NCI-H748 (cell line): ENCODE measurements around the gene SCP2D1.

Experiments
- DNase-seq: peaks from one replicate; lab custom pipeline; 2025; ENCODE audit not compliant: unreplicated experiment; lab: John Stamatoyannopoulos, UW

Gene SCP2D1

DNA sequence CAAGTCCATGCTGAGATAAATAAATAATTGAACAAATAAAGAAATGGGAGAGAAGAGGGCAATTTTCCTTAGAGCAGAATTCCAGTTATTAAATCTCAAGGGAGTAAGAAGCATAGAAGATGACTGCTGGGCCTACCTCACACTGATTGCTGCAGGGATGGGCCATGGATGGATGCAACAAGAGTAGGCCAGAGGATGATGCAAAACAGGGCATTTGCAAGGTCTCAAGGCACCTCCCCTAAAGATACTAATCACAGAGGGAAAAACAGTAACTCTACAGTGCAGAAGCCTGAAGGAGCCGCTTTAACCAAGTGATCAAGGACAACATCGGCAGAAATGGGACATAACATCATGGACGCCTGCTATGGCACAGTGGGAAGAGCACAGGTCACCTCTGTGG, 1.7 kb upstream of the SCP2D1 start:
- DNase-seq: no peak

DNA sequence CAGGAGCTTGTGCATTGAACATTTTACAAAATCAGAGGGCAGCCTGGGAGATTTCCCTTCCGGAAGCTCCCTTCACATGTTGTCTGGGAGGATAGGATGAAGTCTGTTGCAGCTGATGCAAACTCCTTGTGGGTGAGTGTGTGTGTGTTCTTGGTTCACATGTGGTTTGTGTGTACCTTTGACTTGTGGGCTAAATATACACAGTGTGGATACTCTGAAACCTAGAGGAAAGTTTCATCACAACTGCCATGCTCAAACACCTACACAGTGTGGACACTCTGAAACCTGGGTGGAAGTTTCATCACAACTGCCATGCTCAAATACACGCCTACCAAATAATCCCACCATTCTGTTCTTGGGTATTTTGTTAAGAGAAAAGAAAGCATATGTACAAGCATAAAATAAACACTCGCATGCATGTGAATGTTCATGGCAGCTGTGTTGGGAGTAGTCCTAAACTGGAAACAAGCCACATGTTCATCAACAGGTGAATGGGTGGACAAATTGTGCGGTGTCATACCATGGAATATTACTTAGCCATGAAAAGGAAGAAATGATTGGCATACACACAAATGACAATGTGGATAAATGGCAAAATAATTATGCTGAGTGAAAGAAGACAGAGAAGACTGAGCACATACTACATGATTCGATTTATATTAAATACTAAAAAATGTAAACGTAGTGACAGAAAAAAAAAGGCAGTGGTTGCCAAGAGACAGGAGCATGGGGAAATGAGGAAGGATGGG, 1.8 kb downstream of the SCP2D1 start:
- no peak for DNase-seq

DNA sequence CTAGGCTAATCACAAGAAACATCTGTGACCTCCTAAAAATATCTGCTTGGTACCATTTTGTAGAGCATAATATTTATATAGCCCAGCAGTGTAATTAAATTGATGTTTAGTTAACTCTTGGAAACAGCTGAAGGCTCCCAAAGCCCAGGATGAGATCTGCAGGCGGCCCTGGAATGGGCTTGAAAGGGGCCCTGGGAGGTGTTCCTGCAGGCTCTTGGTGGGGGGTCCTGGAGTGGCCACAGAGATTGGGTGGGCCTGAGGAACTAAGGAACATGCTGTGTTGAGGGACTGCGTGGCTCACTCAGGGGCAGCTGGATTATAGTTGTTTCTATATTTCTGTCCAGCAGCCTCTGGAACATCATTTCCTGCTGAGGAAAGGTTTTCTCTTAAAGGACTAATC, 9.2 kb downstream of the SCP2D1 start:
- DNase-seq: no peak

DNA sequence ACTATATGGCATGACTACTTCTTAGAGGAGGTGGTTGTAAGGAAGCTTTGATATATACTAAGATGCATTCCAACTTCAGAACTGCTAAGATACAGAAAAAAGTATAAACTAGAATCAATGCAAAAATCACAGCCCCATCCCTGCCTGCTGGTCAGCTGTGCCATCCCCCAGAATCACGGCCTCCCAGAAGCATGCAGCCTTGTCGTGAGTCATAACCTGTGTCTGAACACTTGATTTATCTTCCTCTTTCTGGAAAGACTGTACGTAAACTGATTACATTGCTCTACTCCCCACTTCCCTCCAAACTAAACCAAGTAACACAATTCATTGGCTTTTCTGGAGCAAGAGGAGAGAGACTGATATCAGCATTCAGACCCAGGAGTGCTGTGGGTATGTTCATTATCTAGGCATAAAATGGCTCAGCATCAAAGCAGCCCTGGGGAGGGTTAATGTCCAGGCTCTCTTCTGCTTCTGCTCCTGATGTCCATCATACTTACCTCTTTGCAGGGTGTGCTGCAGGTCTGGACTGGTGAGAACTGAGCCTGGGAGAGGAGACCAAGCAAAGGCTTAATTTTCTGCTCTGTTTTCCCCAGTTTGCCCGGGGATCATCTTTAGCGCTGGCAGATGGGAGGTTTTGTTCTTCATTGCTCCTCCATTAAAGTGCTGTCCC, 18.4 kb downstream of the SCP2D1 start:
- DNase-seq: no peak

DNA sequence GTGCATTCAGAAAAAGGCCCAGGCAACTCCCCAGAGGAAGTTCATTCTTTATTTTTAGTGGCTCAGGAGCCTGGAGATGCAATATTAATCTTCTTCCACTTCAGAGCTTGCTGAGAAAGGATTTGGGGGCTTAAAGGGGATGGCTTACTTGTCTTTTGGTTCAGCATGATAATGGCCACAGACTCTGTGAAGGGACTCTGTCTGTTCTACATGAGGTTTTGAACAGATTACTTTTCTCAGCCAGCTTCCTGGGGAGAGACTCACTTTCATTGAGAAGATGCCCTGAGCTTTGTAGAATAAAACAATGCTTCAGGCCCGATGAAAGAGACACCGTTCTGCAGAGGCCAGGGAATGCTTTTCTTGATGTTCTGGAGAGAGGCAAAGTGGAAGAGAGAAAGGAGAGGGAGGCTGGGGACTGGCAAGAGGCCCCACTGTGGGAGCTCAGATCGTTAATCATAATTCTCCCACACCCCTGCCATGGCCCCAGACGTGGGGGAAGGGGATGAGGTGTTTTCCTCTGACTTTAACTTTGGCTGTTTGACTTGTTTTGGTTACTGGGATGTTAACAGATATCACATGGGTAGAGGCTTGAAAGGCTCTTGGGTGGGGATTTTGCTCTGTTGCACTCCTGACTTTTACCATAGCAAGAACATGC, 19.1 kb downstream of the SCP2D1 start:
- DNase-seq: no peak

DNA sequence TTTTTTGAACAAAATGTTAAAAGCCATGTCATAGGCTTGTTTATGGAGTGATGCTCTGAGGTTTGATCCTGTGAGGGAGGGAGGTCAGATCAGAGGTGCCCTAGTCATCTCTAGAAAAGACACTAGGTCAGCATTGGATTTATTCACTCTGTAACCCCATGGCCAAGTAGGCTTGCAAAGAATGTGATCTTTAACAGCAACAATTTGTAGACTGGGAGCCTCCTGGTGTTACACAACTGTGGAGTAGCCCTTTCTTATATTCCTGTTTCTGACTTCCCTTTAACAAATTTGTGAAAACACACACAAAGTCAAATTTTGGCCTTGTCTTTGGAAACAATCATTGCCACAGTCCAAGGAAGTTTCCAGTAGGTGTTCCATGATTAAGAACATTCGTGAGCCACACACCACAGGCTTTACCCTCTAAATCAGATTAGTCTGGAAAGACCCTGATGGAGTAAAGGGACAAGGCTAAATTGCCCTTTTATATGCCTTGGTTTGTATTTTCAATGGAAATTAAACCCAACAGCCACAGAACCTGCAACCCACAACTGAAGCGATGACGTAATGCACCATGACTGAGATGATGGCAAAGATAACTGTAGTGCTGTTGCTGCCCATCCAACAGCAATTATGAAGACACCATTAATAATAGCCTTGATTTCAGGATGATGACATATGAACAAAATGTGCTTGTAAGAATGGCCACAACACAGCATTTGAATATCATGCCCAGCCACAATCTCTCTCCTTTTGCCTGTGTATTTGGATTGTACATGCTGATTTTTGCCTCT, 22.1 kb downstream of the SCP2D1 start:
- no peak for DNase-seq

DNA sequence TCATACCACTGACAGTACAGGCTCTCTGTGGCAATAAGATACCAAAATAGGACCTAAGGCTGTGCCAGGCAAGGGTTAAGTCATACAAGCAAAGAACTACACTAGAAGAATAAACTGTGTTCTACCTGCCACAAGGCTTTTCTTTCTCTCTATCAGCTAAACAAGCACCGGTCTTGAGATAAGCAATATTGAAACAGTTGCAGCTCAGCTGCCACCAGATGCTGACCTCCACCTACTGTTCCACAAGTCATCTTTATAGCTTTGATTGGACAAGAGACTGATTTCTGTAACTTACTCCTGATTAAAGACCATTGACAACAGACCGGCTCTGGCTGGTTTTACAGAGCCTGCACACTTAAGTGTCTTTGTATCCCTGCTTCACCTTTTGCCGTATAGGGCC, 24.1 kb downstream of the SCP2D1 start:
- DNase-seq: no peak

DNA sequence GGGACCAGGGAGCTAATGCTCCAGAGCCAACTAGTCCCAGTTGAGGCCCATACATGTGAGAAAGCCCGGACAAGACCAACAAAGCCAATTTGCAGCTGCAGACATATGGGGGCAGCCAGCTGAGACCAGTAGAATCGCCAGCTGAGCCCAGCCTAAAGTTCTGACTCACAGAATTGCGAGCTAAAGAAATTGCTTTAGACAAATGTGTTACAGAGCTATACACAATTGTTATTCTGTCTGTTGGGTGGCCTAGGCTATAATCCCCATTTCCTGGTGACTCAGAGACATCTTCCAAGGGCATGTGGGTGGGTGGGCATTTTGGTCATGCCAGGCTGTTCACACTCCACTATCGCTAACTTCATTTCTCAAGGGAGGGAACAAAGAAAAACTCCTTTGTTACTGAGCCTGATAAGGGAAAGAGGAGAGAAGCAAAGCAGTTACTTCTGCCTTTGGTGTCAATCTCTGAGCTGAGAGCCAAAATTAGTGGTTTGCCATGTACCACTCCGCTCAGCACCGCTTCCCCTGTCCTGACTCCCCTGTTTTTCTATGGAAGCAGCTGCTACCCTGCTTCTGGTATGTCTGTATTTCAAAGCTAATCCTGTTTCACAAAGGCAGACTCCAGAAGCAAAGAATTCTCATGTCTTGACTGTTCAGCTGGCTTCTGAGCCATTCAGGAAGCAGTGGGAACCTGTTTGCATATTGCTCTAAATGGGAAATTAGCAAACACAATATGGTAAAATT, 26.1 kb downstream of the SCP2D1 start:
- DNase-seq: no peak

DNA sequence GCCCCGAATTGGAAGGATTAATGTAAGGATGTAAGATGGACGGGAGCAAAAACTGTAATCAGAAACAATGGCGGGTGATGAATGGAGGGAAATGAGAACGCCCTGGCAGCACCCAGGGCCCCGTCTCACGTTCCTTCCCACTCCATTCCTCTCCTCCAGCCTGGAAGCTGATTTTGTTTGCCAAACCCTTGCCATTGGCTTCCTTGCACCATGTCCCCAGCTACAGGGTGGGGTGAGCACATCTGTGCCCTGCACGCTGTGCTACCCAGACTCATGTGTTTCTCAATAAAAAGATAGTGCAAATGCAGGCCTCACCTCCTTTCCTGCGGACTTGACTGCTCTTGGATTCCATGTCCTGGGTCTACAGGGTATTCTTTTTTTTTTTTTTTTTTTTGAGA, 26.7 kb downstream of the SCP2D1 start:
- no peak for DNase-seq

DNA sequence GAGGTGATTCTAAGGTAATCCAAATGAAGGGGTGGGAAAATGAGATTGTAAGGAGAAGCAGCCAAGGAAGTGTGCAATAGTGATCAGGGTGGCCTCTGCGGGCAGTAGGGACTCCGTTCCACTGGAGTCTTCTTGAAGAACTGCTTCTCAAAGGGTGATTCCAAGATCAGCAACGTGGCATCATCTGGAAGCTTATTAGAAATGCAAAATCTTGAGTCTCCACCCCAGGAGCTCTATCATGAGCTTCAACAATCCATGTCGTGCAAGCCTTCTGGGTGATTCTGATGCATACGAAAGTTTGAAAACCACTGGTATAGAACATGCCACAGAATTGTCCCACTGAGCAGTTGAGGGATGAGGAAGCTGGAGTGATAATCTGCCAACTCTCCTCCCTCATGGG, 31.4 kb downstream of the SCP2D1 start:
- DNase-seq: no peak

DNA sequence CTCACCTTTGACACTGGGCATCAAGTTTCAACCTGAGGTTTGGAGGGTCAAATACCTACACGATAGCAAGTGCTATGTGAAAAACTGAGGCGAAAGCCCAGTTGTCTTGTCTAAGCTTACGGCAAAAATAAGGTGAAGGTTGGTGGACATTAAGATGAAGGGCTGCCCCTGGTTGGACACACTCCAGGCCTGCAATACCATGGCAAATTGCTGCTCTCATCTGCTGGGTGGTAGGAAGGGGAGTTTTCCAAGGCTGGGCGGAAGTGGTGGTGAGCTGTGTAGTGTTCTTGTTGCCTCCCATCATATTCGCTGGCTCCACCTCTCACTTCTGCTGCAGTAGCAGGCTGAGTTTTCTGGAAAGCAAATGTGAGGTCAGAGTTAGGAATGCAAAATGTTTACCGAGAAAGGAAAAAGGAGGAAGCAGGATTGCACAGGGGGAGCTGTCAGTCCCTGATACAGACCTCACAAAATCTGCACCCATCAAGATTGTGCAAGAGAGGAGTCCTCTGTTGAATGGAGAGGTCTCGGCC, 33.7 kb downstream of the SCP2D1 start:
- DNase-seq: no peak

DNA sequence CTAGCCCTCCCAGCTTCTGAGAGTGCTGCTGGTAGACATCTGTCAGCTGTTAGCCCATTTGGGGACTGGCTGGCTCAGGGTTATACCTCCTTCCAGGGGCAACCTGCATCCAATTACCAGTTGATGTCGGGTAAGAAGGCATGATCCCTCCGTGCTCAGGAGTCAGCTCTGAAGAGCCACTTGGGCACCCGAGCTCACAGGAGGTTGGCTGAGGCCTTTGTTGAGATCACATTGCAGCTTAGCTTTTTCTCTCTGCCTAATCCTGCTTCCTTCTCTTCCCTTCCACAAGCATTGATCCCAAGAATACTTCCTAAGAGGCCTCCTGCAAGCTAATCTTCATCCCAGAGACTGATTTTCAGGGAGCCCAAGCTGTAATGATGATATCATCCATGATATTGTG, 35.5 kb downstream of the SCP2D1 start:
- no peak for DNase-seq

DNA sequence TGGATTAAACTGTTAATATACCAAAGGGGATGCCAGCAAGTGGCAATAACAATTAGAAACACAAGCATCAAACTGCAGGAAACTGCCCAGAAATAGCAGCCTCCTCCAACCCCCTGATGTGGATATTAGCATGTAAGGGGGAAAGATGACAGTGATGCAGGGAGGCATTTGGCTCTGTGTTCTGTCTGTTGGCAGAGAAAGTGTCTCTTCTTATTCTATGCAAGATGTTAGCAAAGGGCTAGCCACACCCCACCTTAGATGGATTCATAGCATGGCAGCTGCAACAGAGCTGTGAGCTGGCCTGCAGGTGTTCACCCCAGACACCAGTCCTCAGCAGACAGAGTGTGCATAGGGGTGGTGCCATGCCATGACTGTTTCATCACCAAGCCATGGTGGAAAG, 38.0 kb downstream of the SCP2D1 start:
- no peak for DNase-seq

DNA sequence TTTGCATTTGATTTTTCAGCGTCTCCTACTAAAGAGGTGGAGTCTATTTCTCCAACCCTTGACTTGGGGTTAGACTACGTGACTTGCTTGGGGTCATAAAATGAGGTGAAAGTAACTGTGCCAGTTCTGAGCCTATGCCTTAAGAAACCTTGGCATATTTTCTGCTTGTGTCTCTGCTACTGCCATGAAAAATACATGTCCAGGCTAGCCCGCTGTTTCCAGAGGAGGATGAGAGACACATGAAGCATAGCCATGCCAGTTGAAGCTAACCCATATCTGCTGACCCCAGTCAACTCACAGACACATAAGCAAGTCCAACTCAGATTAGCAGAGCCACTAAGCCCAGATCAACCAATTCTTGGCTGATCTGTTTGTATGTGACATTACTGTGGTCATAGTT, 38.7 kb downstream of the SCP2D1 start:
- DNase-seq: no peak

DNA sequence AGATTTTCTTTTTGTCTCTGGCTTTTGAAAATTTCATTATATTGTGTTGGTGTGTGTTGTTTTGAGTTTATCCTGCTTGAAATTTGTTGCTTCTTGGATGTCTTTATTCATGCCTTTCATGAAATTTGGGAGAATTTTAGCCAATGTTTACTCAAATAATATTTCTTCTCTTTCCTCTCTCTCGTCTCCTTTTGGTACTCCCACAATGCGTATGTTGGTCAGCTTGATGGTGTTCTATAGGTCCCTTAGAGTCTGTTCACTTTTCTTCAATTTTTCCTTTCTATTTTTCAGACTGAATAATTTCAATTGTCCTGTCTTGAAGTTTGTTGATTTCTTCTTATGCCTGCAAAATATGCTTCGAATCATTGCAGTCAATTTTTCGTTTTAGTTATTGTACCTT, 39.6 kb downstream of the SCP2D1 start:
- no peak for DNase-seq

DNA sequence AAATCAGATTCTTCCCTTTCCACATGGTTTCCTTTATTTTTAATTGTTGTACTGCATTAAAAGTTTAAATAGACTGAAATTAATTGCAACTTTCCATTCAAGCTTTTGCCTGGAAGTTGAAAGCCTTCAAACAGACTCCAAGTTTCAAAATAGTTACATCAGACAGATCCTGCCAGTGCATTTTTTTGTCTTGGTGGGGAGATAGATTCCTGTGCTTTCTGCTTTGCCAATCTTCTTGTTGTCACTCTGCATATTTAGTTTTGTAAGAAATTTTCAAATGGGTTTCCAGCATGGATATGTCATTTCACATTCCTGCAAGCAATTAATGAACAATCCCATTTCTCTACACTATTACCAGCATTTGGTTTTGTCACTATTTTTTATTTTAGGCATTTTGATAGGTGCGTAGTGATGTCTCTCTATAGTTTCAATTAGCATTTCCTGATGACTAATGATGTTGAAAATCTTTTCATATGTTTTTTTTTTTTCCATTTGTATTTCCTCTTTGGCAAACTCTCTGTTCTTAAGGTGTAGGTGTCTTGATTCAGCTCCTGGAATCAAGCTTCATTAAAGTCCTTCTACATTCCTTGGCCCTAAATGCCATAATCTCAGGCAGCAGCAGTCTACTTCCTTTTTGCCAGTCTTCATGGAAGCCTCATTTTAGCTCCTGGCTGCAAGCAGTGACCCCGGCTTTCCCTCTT, 40.5 kb downstream of the SCP2D1 start:
- DNase-seq: no peak

DNA sequence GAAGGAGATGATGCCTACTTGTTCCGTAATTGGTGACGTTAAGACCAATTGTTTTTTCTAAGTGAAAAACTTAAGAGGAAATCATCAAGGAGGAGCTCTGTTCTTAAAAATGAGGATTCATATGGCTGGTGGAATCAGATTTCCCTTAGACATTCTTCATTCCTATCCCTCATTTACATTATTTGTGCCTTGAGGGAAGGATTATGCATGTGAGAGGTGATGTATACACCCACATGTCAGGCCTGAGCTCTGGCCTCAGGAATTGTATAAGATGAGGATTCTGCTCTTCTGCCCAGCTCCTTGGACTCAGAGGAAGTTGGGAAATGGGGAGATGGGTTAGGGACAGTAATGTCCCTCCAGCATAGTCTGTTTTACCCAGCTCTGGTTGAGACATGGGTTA, 42.3 kb downstream of the SCP2D1 start:
- no peak for DNase-seq

DNA sequence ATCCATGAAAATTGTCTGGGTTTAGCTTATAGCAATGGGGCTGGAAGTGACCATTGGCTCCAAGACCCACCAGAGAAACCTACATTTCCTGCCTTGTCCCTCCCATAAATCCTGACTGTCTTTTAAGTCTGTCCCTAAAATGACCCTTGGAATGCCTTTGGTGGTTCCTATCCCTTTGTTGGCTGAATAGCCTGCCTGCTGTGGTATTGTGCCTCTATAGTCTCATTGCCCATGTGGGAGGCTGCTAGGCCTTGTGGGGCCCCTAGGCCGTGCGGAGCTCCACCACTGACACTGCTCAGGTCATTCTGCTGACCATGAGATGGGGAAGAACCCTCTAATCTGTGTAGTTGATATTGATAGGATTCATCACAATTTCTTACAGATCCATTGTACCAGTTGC, 43.3 kb downstream of the SCP2D1 start:
- no peak for DNase-seq

DNA sequence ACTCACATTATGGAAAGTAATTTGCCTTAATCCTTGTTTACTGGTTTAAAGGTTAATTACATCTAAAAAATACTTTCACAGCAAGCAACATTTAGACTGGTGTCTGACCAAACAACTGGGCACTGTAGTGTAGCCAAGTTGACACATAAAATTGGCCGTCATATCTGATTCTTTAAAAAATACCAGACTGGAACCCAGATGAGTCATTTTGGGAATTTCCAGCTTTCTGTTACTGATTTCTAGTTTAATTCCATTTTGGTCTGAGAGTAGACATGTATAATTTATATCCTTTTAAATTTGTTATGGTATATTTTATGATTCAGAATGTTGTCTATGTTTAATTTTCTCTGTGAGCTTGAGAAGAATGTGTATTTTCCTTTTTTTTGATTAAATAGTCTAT, 44.1 kb downstream of the SCP2D1 start:
- no peak for DNase-seq

DNA sequence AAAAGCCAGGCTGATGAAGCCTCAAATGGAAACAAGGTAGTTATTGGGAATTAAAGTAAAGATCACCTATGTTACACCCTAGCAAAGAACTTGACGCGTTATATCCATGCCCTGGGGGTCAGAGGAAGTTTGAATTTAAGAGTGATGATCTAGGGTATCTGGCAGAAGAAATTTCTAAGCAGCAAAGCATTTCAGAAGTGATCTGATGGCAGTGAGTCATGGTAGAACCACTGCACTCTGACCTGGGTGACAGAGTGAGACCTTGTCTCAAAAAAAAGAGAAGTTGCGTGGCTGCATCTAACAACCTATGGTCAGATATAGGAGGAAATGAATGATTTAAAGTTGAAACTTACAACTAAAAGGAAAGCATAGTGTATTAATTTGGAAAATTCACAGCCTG, 45.2 kb downstream of the SCP2D1 start:
- no peak for DNase-seq
